Left ventricle myocardium superior (tissue), 1 donor: ENCODE data around the gene FAAP20. TPM values are rescaled to one million over a fixed set of nuclear protein-coding genes. Genes with fewer than 3 reads are reported as not detected.
"Not testable (repeated sequence)": the region's sequence is repeated elsewhere in the genome, so short reads cannot be mapped to it uniquely, and the experiment has no call there.

ENCODE experiments used
- ATAC-seq: fragments of 200-7000 bp; cut with Tn5 transposase; one replicate; pipeline ENCODE4 v1.9.1; 2020; ENCODE audit warnings: mild to moderate bottlenecking, moderate library complexity
- DNase-seq: peaks from one replicate; pipeline ENCODE4 v3.0.0-alpha.2; 2020
- intact Hi-C: fragments of 100-400 bp; cut with micrococcal nuclease; formaldehyde crosslinking; loops from one replicate; pipeline ENCODE4 v1.11.0; 2022
- total RNA-seq: library from RNA; stranded (reverse); fragmentation: NEBNext Ultra II Directional; extraction: Animal tissue kit (Norgen Biotek cat#: 25700); gene quantifications from one replicate; pipeline ENCODE4 v1.2.1, GENCODE V29; 2021
- donor health status: DM: no; HTN: yes; CAD: no; lungs with severe emphysema.

The FAAP20 gene
- total RNA-seq, 1 donor from 2014 or later: 38.4 TPM

DNA sequence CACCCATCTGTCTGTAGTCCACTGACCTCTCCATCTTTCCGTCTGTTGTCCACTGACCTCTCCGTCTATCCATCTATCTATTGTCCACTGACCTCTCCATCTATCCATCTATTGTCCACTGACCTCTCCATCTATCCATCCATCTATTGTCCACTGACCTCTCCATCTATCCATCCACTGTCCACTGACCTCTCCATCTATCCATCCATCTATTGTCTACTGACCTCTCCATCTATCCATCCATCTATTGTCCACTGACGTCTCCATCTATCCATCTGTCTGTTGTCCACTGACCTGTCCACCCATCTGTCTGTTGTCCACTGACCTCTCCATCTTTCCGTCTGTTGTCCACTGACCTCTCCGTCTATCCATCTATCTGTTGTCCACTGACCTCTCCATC, 46.7 kb downstream of the FAAP20 start:
- ATAC-seq, DNase-seq, intact Hi-C loops: not testable (repeated sequence)

DNA sequence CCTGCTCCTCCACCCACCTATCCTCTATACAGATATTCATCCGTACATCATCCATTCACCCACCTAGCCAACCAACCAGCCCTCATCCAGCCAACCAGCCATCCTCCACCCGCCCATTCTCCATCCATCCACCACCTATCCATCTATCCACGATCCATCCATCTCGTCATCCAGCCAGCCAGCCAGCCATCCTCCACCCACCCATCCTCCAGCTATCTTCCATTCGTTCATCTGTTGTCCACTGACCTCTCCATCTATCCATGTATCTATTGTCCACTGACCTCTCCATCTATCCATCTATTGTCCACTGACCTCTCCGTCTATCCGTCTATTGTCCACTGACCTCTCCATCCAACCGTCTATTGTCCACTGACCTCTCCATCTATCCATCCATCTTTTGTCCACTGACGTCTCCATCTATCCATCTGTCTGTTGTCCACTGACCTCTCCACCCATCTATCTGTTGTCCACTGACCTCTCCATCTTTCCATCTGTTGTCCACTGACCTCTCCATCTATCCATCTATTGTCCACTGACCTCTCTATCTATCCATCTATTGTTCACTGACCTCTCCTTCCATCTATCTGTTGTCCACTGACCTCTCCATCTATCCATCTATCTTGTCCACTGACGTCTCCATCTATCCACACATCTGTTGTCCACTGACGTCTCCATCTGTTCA, 47.6 kb downstream of the FAAP20 start:
- DNase-seq: no peak
- no peak for ATAC-seq
- intact Hi-C loops: no loop called here

DNA sequence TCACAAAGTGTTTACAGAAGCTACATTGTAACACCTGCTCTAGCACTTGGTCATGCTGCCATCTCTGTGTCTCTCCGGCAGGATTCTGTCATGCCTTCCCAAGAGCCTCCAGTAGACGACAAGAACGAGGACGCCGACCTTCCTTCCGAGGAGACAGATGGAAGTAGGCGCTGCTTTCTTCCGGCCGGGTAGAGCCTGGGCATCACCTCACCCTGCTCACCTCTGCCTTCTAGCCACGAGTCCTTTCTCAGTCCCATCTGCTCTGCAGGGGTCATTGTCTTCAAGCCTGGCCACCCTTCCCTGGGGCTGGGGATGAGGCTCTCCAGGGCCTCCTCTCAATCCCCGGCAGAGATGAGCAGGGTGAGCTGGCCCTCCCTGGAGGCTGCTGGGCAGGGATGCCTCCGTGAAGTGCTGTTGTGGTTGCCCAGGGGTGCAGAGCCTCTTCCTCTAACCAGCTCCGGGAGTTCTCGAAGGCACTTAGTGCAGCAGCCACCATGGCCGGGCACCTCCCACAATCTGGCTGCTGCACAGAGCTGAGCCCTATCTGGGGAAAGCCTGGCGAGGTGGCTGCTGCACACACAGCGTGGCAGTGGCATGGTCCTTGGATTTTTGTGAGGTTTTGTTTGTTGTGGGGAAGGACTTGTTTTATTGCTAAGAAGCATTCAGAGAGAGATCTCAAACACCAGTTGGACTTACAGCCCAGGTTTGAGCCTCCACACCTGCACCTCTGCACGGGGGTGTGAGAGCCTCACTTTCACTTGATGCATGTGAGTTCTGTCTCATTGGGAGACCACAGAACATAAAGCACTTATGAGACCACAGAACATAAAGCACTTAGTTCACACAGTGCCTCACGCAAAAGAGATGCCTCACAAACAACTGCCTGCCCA, 48.4 kb downstream of the FAAP20 start:
- ATAC-seq: no peak
- DNase-seq: peak; percentile 14
- intact Hi-C loops: no loop called here

DNA sequence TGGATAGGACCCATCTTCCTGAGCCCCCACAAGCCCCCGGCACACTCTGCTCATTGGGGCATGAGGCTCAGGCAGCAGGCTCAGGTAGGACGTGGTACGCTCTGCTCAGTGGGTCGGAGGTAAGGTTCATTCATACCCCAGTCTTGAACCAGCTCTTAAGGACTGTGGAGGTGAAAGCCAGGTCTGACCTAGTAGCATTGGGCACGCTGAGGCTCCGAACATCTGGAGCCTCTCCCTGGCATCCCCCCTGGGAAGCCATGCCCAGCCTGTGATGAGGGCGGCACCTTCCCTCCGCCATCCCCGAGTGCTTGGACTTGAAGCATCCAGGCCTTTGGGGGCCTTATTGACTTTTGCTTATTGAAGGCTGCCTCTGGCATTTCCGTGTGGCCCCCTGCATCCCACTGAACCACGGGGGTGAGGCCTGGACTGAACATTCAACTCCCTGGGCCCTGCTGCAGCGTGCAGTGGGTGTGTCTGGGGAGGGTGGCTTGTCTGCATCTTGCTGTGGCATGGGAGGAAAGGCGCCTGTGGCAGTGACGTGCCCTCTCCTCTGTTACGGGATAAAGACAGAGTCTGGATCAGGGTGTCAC, 50.0 kb downstream of the FAAP20 start:
- intact Hi-C loops: no loop called here
- ATAC-seq: no peak
- peak; percentile 19 for DNase-seq

DNA sequence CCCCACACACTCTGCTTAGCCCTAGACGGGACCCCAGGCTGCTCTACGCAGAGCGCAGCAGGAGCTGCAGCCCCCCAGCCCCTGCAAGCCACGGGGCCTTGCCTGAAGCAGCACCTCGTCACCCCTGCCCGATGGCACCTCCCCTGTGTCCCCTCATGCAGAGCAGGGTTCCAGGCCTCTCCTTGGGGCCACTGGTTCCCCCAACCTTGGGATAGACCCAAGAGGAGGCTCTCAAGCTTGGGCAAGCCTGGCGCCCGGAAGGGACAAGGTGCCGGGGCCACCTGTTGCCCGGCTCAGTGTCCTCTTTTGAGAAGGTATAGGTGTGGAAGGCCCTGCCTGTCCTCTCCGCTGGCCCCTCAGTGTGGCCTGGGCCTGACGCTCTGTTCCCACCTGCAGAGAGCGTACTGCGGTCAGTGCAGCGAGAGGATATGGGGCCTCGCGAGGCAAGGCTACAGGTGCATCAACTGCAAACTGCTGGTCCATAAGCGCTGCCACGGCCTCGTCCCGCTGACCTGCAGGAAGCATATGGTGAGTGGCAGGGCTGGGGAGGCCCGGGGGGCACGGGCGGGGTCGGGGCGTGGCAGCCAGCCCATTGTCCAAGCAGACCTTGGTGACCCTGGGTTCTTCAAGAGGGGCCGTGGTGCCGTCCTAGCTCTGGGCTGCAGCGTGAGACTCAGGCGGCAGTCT, 50.6 kb downstream of the FAAP20 start:
- DNase-seq: peak; percentile 19
- no peak for ATAC-seq
- intact Hi-C loops: no loop called here

DNA sequence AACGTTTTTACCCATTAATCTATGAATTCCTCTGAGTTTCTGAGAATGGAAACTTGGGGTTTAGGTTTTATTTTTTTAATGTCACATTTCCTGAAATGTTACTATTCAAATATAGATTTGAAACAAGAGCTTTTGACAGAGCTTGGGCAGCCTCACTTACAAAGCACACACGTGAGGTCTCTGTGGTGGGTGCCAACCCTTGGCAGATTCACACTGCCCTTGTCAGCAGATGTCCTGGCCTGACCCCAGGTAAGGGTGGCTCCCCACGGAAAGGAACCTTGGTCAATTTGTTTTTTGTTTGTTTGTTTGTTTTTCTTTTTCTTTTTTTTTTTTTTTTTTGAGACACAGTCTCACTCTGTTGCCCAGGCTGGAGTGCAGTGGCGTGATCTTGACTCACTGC, 53.5 kb downstream of the FAAP20 start:
- ATAC-seq (peak; percentile 61), DNase-seq (peak; percentile 39)
- intact Hi-C loops: no loop called here

Other genes with a start within 250 kb of the FAAP20 start
- gene CFAP74, start 191.0 kb downstream of the FAAP20 start, total RNA-seq: not detected
- 0.20 TPM for gene GABRD, start 175.4 kb downstream of the FAAP20 start, total RNA-seq
- gene PRKCZ, start 144.4 kb downstream of the FAAP20 start, total RNA-seq: 20.8 TPM
- 35.3 TPM for gene SKI, start 33.5 kb upstream of the FAAP20 start, total RNA-seq
- 5.3 TPM for gene MORN1, start 196.8 kb upstream of the FAAP20 start, total RNA-seq
- gene RER1, start 197.1 kb upstream of the FAAP20 start, total RNA-seq: 98.1 TPM
- 13.7 TPM for gene PEX10, start 217.8 kb upstream of the FAAP20 start, total RNA-seq